ENCODE measurements around the gene MSI1. TPM values are rescaled to one million over a fixed set of nuclear protein-coding genes. Genes with fewer than 3 reads are reported as not detected.

The MSI1 gene
- total RNA-seq (1.5 TPM), polyA plus RNA-seq (0.54 TPM)

DNA sequence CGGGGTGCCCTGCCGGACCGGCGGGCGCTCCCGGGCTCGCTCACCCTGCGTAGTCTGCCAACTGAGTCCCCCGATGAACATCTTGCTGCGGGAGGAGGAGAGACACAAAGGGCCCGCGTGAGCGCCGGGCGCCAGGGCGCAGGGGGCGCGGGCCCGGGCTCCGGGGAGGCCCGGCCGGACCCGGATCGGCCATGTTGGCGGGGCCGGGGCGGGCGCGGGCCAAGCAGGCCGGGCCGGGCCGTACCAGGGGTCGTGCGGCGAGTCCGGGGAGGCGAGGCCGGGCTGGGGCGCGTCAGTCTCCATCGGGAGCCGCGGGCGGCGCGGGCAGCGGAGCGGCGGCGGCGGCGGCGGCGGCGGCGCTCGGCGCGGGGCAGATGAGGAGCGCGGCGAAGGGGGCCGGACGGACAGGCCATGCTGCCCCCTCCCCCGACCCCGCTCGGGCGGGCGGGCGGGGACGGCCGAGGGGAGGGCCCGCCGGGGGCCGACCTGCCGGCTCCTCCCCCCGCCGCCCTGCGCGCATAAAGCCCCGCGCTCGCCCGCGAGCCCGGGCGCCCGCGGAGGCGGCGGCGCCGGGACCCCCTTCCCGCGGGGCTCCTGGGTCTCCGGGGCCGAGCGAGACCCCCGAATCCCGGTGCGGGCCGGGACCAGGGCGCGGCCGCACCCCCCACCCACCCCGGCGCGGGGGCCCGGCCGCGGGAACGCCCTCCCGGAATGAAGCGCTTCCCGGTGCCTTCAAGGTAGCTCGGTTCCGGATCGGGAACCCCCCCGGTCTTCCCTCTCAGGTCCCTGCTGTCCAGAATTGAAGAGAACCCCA is at the start of gene MSI1:
TSS of gene MSI1 (minus strand) at position 376 of the 814 bp plus-strand sequence. CDS start at position 303, 73 bp downstream.
- Histone ChIP-seq H3K4me3 (ENCODE audit: low read depth, low read length) (peak within 1 kb of the TSS; percentile 67), H3K36me3 (ENCODE audit: insufficient read depth) (no peaks in the 10 kb centered on the region), H3K27ac (ENCODE audit: low read depth) (no peak within 1 kb of the TSS), H3K4me1 (ENCODE audit: insufficient read depth) (no peaks in the 10 kb centered on the region)
- under 1% methylated on average over 105 of the region's 119 CpGs for WGBS
- no peak for DNase-seq (ENCODE audit: extremely low spot score)

GRCh38 chr12:120417917-120418580 is 49.1 kb upstream of the MSI1 start:
- no peak overlapping the region for H3K4me3 ChIP-seq (ENCODE audit: low read depth, low read length)
- 80% methylated on average over 4 of the region's 4 CpGs for WGBS
- H3K27ac ChIP-seq (ENCODE audit: low read depth) = no peak overlapping the region

DNA sequence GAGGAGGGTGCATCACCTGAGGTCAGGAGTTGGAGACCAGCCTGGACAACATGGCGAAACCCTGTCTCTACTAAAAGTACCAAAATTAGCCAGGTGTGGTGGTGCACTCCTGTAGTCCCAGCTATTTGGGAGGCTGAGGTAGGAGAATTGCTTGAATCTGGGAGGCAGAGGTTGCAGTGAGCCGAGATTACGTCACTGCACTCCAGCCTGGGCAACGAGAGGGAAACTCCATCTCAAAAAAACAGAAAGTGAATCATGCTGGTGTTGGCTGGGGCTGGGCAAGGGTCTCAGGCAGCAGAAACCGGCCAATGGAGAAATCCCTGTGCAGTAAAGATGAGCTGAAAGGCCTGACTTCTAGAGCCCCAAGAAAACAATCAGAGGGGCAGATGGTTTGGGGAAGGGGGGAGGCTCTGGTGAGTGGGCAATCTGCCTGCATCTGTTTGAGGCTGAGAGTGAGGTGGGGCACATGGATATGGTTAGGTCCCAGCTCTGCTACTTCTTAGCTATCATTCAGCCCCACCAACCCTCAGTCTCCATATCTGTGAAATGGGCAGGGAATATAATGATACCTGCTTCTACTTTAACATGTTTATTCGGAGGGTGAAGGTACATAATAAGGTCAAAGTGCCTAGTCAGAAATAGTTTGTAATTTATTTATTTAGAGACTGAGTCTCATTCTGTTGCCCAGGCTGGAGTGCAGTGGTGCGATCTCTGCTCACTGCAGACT is 47.7 kb upstream of the MSI1 start:
- Histone ChIP-seq H3K27ac (ENCODE audit: low read depth) (no peak overlapping the region), H3K4me1 (ENCODE audit: insufficient read depth) (no peaks in the 10 kb centered on the region), H3K4me3 (ENCODE audit: low read depth, low read length) (no peak overlapping the region), H3K36me3 (ENCODE audit: insufficient read depth) (no peaks in the 10 kb centered on the region)
- 80% methylated on average over 7 of the region's 7 CpGs for WGBS
- no peak for DNase-seq (ENCODE audit: extremely low spot score)

More at GRCh38 chr12:120417917-120418580, 49.1 kb upstream of the MSI1 start:
- H3K4me1 ChIP-seq (ENCODE audit: insufficient read depth) = no peaks in the 10 kb centered on the region
- no peak for DNase-seq (ENCODE audit: extremely low spot score)
- H3K36me3 ChIP-seq (ENCODE audit: insufficient read depth) = no peaks in the 10 kb centered on the region

GRCh38 chr12:120413901-120414695 is 45.1 kb upstream of the MSI1 start:
- H3K27ac ChIP-seq (ENCODE audit: low read depth) = no peak overlapping the region
- H3K36me3 ChIP-seq (ENCODE audit: insufficient read depth) = no peaks in the 10 kb centered on the region
- WGBS = 37% methylated on average over 13 of the region's 13 CpGs
- no peak for DNase-seq (ENCODE audit: extremely low spot score)
- H3K4me1 ChIP-seq (ENCODE audit: insufficient read depth) = no peaks in the 10 kb centered on the region
- H3K4me3 ChIP-seq (ENCODE audit: low read depth, low read length) = no peak overlapping the region

DNA sequence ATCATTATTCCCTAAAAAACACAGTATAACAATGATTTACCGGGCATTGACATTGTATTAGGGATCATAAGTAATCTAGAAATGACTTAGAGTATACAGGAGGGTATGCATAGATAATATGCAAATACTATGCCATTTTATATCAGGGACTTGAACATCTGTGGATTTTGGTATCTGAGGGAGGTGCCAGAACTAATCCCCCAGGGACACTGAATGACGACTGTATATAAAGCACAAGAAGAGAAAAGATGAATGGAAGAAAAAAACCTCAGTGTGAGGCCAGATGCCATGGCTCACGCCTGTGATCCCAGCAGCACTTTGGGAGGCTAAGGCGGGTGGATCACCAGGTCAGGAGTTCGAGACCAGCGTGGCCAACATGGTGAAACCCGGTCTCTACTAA is 43.5 kb upstream of the MSI1 start:
- Histone ChIP-seq H3K4me1 (ENCODE audit: insufficient read depth) (no peaks in the 10 kb centered on the region), H3K36me3 (ENCODE audit: insufficient read depth) (no peaks in the 10 kb centered on the region), H3K27ac (ENCODE audit: low read depth) (no peak overlapping the region), H3K4me3 (ENCODE audit: low read depth, low read length) (no peak overlapping the region)
- 80% methylated on average over 7 of the region's 7 CpGs for WGBS
- no peak for DNase-seq (ENCODE audit: extremely low spot score)

DNA sequence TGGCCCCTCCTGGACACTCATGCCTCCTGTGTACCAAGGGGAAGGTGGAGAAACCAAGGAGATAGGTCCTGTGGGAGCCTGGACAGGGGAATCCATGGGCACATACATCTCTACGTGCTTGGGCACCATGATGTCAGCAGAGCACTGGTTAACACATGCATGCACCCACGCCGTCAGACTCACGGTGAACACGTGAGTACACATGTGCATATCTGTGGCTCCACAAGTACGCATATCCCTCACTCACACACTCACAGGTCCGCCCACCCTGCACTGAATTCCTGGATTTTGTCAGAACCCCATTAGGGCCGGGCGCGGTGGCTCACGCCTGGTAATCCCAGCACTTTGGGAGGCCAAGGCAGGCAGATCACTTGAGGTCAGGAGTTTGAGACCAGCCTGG is 39.8 kb upstream of the MSI1 start:
- Histone ChIP-seq H3K36me3 (ENCODE audit: insufficient read depth) (no peaks in the 10 kb centered on the region), H3K4me3 (ENCODE audit: low read depth, low read length) (no peak overlapping the region), H3K27ac (ENCODE audit: low read depth) (no peak overlapping the region), H3K4me1 (ENCODE audit: insufficient read depth) (no peaks in the 10 kb centered on the region)
- no peak for DNase-seq (ENCODE audit: extremely low spot score)
- 91% methylated on average over 11 of the region's 11 CpGs for WGBS

- no peak for DNase-seq (ENCODE audit: extremely low spot score)
- Histone ChIP-seq H3K36me3 (ENCODE audit: insufficient read depth) (no peaks in the 10 kb centered on the region), H3K4me1 (ENCODE audit: insufficient read depth) (no peaks in the 10 kb centered on the region), H3K27ac (ENCODE audit: low read depth) (no peak overlapping the region), H3K4me3 (ENCODE audit: low read depth, low read length) (no peak overlapping the region)
- 92% methylated on average over 3 of the region's 3 CpGs for WGBS
Measured at GRCh38 chr12:120406553-120406952, 37.6 kb upstream of the MSI1 start.

- DNase-seq (ENCODE audit: extremely low spot score) = no peak
- H3K27ac ChIP-seq (ENCODE audit: low read depth) = no peak overlapping the region
- no peaks in the 10 kb centered on the region for H3K36me3 ChIP-seq (ENCODE audit: insufficient read depth)
- 76% methylated on average over 3 of the region's 3 CpGs for WGBS
- H3K4me3 ChIP-seq (ENCODE audit: low read depth, low read length) = no peak overlapping the region
- H3K4me1 ChIP-seq (ENCODE audit: insufficient read depth) = no peaks in the 10 kb centered on the region
Measured at GRCh38 chr12:120406069-120406468, 37.1 kb upstream of the MSI1 start.

- 70% methylated on average over 1 of the region's 1 CpG for WGBS
- DNase-seq (ENCODE audit: extremely low spot score) = no peak
Measured at GRCh38 chr12:120404271-120404670, 35.3 kb upstream of the MSI1 start.

DNA sequence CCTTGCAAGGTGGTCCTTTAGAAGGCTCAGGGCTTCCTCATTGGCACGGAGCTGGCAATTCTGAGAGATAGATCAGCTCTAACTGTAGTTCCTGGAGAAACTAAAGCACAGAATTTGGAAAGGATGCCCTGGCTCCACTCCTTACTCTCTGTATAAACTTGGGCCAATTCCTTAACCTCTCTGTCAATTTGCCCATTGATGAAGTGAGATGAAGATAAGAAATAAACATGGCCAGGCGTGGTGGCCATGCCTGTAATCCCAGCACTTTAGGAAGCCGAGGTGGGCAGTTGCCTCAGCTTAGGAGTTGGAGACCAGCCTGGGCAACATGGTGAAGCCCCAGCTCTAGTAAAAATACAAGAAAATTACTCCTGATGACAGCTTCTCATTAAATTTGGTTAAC is 34.9 kb upstream of the MSI1 start:
- whole genome bisulfite sequencing = 50% methylated on average over 3 of the region's 3 CpGs
- no peak for DNase-seq (ENCODE audit: extremely low spot score)
- Histone ChIP-seq H3K27ac (ENCODE audit: low read depth) (no peak overlapping the region), H3K4me3 (ENCODE audit: low read depth, low read length) (no peak overlapping the region), H3K4me1 (ENCODE audit: insufficient read depth) (no peaks in the 10 kb centered on the region), H3K36me3 (ENCODE audit: insufficient read depth) (no peaks in the 10 kb centered on the region)

More at GRCh38 chr12:120404271-120404670, 35.3 kb upstream of the MSI1 start:
- Histone ChIP-seq H3K36me3 (ENCODE audit: insufficient read depth) (no peaks in the 10 kb centered on the region), H3K27ac (ENCODE audit: low read depth) (no peak overlapping the region), H3K4me1 (ENCODE audit: insufficient read depth) (no peaks in the 10 kb centered on the region), H3K4me3 (ENCODE audit: low read depth, low read length) (no peak overlapping the region)

- DNase-seq (ENCODE audit: extremely low spot score) = no peak
- Histone ChIP-seq H3K27ac (ENCODE audit: low read depth) (no peak overlapping the region), H3K4me3 (ENCODE audit: low read depth, low read length) (no peak overlapping the region), H3K36me3 (ENCODE audit: insufficient read depth) (no peaks in the 10 kb centered on the region), H3K4me1 (ENCODE audit: insufficient read depth) (no peaks in the 10 kb centered on the region)
- 23% methylated on average over 13 of the region's 13 CpGs for WGBS
Measured at GRCh38 chr12:120402217-120402616, 33.3 kb upstream of the MSI1 start.

- H3K4me3 ChIP-seq (ENCODE audit: low read depth, low read length) = no peak overlapping the region
- no peaks in the 10 kb centered on the region for H3K4me1 ChIP-seq (ENCODE audit: insufficient read depth)
- no peaks in the 10 kb centered on the region for H3K36me3 ChIP-seq (ENCODE audit: insufficient read depth)
- H3K27ac ChIP-seq (ENCODE audit: low read depth) = no peak overlapping the region
- WGBS = 60% methylated on average over 5 of the region's 5 CpGs
- DNase-seq (ENCODE audit: extremely low spot score) = no peak
Measured at GRCh38 chr12:120399531-120399930, 30.6 kb upstream of the MSI1 start.
